IPS-11a (cell line): Measurements from ENCODE around the gene PCDHGB3.
A peak's percentile ranks its signal among the peaks of the same experiment; 100 is the strongest.
"Not testable (repeated sequence)": the region's sequence is repeated elsewhere in the genome, so short reads cannot be mapped to it uniquely, and the experiment has no call there.

Experiments
- H3K4me3 ChIP-seq: one replicate; pipeline ENCODE4 v1.5.1; 2013; ENCODE audit warnings: low read depth, low read length, control low read depth

The PCDHGB3 gene

DNA sequence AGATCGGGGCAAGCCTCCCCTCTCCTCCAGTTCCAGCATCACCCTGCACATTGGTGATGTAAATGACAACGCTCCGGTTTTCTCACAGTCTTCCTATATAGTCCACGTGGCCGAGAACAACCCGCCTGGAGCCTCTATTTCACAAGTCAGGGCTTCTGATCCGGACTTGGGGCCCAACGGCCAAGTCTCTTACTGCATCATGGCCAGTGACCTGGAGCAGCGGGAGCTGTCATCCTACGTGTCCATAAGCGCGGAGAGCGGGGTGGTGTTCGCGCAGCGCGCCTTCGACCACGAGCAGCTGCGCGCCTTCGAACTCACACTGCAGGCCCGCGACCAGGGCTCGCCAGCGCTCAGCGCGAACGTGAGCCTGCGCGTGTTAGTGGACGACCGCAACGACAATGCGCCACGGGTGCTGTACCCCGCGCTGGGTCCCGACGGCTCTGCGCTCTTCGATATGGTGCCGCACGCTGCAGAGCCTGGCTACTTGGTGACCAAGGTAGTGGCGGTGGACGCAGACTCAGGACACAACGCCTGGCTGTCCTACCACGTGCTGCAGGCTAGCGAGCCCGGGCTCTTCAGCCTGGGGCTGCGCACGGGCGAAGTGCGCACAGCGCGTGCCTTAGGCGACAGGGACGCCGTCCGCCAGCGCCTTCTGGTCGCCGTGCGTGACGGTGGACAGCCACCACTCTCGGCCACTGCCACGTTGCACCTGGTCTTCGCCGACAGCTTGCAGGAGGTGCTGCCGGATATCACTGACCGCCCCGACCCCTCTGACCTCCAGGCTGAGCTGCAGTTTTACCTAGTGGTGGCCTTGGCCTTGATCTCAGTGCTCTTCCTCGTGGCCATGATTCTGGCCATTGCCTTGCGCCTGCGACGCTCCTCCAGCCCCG lies 19.4 kb downstream of the PCDHGB3 start:
- no peak overlapping the region for H3K4me3 ChIP-seq

DNA sequence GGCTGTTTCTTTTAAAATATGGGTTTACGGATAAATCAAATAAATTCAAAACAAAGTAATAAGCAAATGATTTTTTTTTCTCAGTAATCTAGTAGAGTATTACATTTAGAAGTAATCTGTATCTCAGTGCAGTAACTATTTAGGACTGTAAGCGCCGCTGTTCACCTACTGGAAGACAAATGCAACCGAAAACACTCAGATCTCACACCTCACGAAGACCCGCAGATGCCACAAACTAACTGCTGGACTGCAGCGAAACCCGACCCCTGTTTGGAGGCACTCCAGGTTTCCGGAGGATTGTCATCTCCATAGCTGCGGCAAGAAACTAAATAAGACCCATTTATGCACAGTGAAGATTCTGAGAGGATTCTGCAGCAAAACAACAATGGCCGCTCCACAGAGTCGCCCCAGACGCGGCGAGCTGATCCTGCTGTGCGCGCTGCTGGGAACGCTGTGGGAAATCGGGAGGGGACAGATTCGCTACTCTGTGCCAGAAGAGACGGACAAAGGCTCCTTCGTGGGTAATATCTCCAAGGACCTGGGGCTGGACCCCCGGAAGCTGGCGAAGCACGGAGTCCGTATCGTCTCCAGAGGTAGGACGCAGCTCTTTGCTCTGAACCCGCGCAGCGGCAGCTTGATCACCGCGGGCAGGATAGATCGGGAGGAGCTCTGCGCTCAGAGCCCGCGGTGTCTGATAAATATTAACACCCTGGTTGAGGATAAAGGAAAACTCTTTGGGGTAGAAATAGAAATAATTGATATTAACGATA lies 22.6 kb downstream of the PCDHGB3 start, which contains the start of gene PCDHGA8:
Gene PCDHGA8 (plus strand): TSS at position 205 of the 770 bp plus-strand sequence. CDS start 181 bp downstream, at position 386.
- H3K4me3 ChIP-seq, result no peak within 1 kb of the TSS

DNA sequence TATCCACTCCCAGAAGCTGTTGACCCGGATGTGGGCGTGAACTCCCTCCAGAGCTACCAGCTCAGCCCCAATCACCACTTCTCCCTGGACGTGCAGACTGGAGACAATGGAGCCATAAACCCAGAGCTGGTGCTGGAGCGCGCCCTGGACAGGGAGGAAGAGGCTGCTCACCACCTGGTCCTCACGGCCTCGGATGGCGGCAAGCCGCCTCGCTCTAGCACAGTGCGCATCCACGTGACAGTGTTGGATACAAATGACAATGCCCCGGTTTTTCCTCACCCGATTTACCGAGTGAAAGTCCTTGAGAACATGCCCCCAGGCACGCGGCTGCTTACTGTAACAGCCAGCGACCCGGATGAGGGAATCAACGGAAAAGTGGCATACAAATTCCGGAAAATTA lies 23.2 kb downstream of the PCDHGB3 start:
- no peak overlapping the region for H3K4me3 ChIP-seq

DNA sequence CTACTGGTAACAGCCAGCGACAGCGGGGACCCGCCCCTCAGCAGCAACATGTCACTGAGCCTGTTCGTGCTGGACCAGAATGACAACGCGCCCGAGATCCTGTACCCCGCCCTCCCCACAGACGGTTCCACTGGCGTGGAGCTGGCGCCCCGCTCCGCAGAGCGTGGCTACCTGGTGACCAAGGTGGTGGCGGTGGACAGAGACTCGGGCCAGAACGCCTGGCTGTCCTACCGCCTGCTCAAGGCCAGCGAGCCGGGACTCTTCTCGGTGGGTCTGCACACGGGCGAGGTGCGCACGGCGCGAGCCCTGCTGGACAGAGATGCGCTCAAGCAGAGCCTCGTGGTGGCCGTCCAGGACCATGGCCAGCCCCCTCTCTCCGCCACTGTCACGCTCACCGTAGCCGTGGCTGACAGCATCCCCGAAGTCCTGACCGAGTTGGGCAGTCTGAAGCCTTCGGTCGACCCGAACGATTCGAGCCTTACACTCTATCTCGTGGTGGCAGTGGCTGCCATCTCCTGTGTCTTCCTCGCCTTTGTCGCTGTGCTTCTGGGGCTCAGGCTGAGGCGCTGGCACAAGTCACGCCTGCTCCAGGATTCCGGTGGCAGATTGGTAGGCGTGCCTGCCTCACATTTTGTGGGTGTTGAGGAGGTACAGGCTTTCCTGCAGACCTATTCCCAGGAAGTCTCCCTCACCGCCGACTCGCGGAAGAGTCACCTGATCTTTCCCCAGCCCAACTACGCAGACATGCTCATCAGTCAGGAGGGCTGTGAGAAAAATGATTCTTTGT lies 24.6 kb downstream of the PCDHGB3 start:
- not testable (repeated sequence) for H3K4me3 ChIP-seq

DNA sequence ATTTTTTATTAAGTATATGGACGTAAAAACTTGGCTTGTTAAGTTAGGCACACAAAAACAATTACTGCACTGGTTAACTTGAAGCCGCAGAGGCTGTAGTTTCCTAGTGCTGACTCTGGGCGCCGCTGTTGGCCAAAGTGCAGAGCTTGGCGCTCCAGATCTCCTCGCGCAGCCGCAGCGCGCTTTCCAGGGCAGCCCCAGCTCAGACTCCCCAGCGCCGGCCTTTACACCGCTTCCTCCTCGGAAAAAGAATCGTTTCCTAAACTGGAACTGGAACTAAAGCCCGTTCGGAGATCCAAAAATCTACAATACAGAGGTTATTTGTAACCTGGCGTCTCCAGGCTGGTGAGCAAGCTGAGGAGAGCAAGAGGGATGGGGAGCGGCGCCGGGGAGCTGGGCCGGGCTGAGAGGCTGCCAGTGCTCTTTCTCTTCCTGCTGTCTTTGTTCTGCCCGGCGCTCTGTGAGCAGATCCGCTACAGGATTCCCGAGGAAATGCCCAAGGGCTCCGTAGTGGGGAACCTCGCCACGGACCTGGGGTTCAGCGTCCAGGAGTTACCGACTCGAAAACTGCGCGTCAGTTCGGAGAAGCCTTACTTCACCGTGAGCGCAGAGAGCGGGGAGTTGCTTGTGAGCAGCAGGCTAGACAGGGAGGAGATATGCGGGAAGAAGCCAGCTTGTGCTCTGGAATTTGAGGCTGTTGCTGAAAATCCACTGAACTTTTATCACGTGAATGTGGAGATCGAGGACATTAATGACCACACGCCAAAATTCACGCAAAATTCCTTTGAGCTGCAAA lies 27.9 kb downstream of the PCDHGB3 start, which contains the start of gene PCDHGB5:
Gene PCDHGB5 (plus strand): TSS at position 192 of the 796 bp plus-strand sequence. CDS start 181 bp downstream, at position 373.
- H3K4me3 ChIP-seq, result not testable (repeated sequence)

DNA sequence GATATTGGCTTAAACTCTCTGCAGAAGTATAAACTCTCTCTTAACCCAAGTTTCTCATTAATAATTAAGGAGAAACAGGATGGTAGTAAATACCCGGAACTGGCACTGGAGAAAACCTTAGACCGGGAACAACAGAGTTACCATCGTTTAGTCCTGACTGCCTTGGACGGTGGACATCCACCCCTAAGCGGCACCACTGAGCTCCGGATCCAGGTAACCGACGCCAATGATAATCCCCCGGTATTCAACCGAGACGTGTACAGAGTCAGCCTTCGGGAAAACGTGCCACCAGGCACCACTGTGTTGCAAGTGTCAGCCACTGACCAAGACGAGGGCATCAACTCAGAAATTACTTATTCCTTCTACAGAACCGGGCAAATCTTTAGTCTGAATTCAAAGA lies 28.6 kb downstream of the PCDHGB3 start:
- H3K4me3 ChIP-seq, result no peak overlapping the region

DNA sequence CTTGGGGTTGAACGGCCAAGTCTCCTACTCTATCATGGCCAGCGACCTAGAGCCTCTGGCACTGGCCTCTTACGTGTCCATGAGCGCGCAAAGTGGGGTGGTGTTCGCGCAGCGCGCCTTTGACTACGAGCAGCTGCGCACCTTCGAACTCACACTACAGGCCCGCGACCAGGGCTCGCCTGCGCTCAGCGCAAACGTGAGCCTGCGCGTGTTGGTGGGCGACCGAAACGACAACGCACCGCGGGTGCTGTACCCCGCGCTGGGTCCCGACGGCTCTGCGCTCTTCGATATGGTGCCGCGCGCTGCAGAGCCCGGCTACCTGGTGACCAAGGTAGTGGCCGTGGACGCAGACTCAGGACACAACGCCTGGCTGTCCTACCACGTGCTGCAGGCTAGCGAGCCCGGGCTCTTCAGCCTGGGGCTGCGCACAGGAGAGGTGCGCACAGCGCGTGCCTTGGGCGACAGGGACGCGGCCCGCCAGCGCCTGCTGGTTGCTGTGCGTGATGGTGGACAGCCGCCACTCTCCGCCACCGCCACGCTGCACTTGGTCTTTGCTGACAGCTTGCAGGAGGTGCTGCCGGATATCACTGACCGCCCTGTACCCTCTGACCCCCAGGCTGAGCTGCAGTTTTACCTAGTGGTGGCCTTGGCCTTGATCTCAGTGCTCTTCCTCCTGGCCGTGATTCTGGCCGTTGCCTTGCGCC lies 29.7 kb downstream of the PCDHGB3 start:
- H3K4me3 ChIP-seq, result no peak overlapping the region

DNA sequence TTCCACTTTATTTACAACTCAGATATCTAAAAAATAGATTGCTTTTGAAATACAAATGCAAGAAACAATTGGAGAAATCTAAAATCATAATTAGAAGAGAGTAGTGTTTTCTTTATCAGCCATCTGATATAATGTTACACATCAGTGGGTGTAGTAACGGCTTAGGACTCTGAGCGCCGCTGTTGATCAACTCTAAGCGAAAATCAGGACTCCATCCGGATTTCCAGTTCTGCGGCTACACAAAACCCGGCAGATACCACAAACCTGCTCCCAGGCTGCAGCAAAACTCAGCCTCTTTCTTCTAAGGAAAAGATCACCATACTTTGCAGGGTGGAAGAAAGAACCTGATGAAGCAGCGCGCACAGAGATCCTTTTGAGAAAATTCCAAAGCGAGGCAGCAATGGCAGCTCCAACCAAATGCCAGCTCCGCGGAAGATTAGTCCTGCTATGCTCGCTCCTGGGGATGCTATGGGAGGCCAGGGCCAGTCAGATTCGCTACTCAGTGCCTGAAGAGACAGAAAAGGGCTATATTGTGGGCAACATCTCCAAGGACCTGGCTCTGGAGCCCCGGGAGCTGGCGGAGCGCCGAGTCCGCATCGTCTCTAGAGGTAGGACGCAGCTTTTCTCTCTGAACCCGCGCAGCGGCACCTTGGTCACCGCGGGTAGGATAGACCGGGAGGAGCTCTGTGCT lies 32.7 kb downstream of the PCDHGB3 start, which contains the start of gene PCDHGA9:
Gene PCDHGA9 (plus strand): TSS at position 226 of the 691 bp plus-strand sequence. CDS start 175 bp downstream, at position 401.
- no peak within 1 kb of the TSS for H3K4me3 ChIP-seq

DNA sequence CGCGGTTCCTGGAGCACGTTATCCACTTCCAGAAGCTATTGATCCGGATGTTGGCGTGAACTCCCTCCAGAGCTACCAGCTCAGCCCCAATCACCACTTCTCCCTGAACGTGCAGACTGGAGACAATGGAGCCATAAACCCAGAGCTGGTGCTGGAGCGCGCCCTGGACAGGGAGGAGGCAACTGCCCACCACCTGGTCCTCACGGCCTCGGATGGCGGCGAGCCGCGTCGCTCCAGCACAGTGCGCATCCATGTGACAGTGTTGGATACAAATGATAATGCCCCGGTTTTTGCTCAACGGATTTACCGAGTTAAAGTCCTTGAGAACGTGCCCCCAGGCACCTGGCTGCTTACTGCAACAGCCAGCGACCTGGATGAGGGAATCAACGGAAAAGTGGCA lies 33.3 kb downstream of the PCDHGB3 start:
- H3K4me3 ChIP-seq, result no peak overlapping the region

DNA sequence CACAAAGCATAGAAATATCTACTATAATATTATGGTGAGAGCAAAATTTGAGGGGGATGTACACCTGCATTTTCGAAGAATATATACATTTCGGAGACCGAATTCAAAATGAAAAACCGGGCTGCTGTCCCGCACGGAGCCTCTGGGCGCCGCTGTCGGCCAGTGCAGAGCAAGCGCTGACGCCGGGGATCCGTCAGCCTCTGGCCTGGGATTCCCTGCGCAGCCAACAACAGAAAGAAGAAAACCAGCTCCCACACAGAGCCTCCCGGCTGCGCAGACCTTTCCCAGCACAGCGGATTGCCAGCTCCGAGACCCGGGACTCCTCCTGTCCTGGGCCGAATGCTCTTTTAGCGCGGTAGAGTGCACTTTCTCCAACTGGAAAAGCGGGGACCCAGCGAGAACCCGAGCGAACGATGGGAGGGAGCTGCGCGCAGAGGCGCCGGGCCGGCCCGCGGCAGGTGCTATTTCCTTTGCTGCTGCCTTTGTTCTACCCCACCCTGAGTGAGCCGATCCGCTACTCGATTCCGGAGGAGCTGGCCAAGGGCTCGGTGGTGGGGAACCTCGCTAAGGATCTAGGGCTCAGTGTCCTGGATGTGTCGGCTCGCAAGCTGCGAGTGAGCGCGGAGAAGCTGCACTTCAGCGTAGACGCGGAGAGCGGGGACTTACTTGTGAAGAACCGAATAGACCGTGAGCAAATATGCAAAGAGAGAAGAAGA lies 37.9 kb downstream of the PCDHGB3 start, which contains the start of gene PCDHGB6:
Gene PCDHGB6 (plus strand): TSS at position 232 of the 716 bp plus-strand sequence. CDS start 182 bp downstream, at position 414.
- H3K4me3 ChIP-seq, result peak within 1 kb of the TSS; percentile 53

DNA sequence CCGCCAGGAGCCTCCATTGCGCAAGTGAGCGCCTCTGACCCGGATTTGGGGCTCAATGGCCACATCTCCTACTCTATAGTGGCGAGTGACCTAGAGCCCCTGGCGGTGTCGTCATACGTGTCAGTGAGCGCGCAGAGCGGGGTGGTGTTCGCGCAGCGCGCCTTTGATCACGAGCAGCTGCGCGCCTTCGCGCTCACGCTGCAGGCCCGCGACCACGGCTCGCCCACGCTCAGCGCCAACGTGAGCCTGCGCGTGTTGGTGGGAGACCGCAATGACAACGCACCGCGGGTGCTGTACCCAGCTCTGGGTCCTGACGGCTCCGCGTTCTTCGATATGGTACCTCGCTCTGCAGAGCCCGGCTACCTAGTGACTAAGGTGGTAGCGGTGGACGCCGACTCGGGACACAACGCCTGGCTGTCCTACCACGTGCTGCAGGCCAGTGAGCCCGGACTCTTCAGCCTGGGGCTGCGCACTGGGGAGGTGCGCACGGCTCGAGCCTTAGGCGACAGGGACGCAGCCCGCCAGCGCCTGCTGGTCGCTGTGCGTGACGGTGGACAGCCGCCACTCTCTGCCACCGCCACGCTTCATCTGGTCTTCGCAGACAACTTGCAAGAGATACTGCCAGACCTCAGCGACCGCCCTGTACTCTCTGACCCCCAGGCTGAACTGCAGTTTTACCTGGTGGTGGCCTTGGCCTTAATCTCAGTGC lies 39.7 kb downstream of the PCDHGB3 start:
- no peak overlapping the region for H3K4me3 ChIP-seq

DNA sequence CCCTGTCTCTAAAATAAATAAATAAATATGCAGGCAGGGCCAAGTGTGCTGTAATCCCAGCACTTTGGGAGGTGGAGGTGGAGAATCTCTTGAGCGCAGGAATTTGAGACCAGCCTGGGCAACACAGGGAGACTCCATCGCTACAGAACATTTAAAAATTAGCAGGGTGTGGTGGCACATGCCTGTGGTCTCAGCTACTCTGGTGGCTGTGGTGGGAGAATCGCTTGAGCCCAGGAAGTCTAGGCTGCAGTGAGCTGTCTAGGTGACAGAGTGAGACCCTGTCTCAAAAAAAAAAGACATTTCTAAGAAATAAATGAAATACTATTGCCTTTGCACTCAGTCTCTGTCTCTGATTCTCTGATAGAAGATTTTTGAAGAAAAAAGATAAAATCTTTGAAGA lies 41.5 kb downstream of the PCDHGB3 start:
- no peak overlapping the region for H3K4me3 ChIP-seq

DNA sequence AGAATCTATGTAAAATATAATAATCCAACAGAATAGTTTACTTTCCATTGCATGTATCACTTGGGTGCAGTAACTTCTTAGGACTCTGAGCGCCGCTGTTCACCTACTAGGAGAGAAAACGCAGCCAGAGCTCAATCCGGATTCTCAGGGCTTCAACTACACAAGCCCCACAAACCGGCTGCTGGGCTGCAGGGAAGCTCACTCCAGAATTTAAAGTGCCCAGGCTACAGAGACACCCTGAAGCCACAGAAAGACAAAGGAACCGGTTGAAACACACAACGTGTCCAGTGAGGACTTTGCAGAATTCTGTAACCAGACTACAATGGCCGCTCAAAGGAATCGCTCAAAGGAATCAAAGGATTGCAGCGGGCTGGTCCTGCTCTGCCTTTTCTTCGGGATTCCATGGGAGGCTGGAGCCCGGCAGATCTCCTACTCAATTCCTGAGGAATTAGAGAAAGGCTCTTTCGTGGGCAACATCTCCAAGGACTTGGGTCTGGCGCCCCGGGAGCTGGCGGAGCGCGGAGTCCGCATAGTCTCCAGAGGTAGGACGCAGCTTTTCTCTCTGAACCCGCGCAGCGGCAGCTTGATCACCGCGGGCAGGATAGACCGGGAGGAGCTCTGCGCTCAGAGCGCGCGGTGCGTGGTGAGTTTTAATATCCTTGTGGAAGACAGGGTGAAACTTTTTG lies 43.0 kb downstream of the PCDHGB3 start, which contains the start of gene PCDHGA10:
Gene PCDHGA10 (plus strand): TSS at position 134 of the 686 bp plus-strand sequence. CDS start 189 bp downstream, at position 323.
- peak within 1 kb of the TSS; percentile 40 for H3K4me3 ChIP-seq

DNA sequence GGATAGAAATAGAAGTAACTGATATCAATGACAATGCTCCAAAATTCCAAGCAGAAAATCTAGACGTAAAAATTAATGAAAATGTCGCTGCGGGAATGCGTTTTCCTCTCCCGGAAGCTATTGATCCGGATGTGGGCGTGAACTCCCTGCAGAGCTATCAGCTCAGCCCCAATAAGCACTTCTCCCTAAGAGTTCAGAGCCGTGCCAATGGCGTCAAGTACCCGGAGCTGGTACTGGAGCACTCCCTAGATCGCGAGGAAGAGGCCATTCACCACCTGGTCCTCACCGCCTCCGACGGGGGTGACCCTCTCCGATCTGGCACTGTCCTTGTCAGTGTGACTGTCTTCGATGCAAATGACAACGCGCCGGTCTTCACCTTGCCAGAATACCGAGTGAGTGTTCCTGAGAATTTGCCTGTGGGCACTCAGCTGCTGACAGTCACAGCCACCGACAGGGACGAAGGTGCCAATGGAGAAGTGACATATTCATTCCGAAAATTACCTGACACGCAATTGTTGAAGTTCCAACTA lies 43.6 kb downstream of the PCDHGB3 start:
- peak overlapping the region; percentile 40 for H3K4me3 ChIP-seq

DNA sequence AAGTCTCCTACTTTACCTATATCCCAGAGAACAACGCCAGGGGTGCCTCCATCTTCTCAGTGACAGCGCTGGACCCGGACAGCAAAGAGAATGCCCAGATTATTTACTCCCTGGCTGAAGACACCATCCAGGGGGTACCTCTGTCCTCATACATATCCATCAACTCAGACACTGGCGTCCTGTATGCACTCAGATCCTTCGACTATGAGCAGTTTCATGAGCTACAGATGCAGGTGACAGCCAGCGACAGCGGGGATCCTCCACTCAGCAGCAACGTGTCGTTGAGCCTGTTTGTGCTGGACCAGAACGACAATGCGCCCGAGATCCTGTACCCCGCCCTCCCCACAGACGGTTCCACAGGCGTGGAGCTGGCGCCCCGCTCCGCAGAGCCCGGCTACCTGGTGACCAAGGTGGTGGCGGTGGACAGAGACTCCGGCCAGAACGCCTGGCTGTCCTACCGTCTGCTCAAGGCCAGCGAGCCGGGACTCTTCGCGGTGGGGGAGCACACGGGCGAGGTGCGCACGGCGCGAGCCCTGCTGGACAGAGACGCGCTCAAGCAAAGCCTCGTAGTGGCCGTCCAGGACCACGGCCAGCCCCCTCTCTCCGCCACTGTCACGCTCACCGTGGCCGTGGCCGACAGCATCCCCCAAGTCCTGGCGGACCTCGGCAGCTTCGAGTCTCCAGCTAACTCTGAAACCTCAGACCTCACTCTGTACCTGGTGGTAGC lies 44.7 kb downstream of the PCDHGB3 start:
- not testable (repeated sequence) for H3K4me3 ChIP-seq

DNA sequence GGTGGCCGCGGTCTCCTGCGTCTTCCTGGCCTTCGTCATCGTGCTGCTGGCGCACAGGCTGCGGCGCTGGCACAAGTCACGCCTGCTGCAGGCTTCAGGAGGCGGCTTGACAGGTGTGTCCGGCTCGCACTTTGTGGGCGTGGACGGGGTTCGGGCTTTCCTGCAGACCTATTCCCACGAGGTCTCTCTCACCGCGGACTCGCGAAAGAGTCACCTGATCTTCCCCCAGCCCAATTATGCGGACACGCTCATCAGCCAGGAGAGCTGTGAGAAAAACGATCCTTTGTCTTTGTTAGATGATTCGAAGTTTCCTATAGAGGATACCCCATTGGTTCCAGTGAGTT lies 45.2 kb downstream of the PCDHGB3 start:
- H3K4me3 ChIP-seq, result not testable (repeated sequence)
